Central memory CD8-positive, alpha-beta T cell (primary cell): ENCODE data around the gene GTF2A1L.
"Not testable (repeated sequence)": the region's sequence is repeated elsewhere in the genome, so short reads cannot be mapped to it uniquely, and the experiment has no call there.

Source experiments
- ATAC-seq: fragments of 150-1000 bp; cut with Tn5 transposase; replicated peaks from 2 replicates; pipeline ENCODE4 v1.10.0; 2022; ENCODE audit warnings: mild to moderate bottlenecking, moderate FRiP score, moderate number of reproducible peaks; ENCODE audit not compliant: poor library complexity, severe bottlenecking; ENCODE audit errors: extremely low read depth
- DNase-seq, 2 donors: peaks; one replicate each; pipeline ENCODE4 v3.0.0; 2021; ENCODE audit warnings: low spot score in 2 of 2
- H3K27ac Mint-ChIP-seq: one replicate; pipeline ENCODE4 v1.8.0; 2022; ENCODE audit warnings: low read depth, mild to moderate bottlenecking, moderate library complexity, mixed read lengths
- H3K27me3 Mint-ChIP-seq: one replicate; pipeline ENCODE4 v1.8.0; 2022; ENCODE audit warnings: mixed read lengths
- H3K36me3 Mint-ChIP-seq: one replicate; pipeline ENCODE4 v1.8.0; 2022; ENCODE audit warnings: mild to moderate bottlenecking, moderate library complexity, mixed read lengths; ENCODE audit not compliant: insufficient read depth
- H3K4me1 Mint-ChIP-seq: one replicate; pipeline ENCODE4 v1.8.0; 2022; ENCODE audit warnings: mixed read lengths
- H3K4me3 Mint-ChIP-seq: one replicate; pipeline ENCODE4 v1.8.0; 2022; ENCODE audit warnings: mild to moderate bottlenecking, moderate library complexity, mixed read lengths
- H3K9me3 Mint-ChIP-seq: one replicate; pipeline ENCODE4 v1.8.0; 2022; ENCODE audit warnings: mixed read lengths

GTF2A1L gene

GRCh38 chr2:48620604-48621003 is 2.9 kb downstream of the GTF2A1L start:
- no peak for DNase-seq
- Mint-ChIP-seq H3K9me3 (no peaks in the 10 kb centered on the region), H3K4me1 (no peaks in the 10 kb centered on the region), H3K36me3 (no peaks in the 10 kb centered on the region), H3K4me3 (no peak overlapping the region), H3K27me3 (peaks cover 9% of the 10 kb centered on the region), H3K27ac (no peak overlapping the region)
- no peak for ATAC-seq

GRCh38 chr2:48622691-48623090 is 5.0 kb downstream of the GTF2A1L start:
- H3K36me3 Mint-ChIP-seq, DNase-seq, H3K4me1 Mint-ChIP-seq, ATAC-seq, H3K9me3 Mint-ChIP-seq, H3K27me3 Mint-ChIP-seq, H3K27ac Mint-ChIP-seq, H3K4me3 Mint-ChIP-seq: not testable (repeated sequence)

- H3K27me3 Mint-ChIP-seq = peaks cover 5% of the 10 kb centered on the region
- no peak overlapping the region for H3K27ac Mint-ChIP-seq
- no peaks in the 10 kb centered on the region for H3K4me1 Mint-ChIP-seq
- no peak overlapping the region for H3K4me3 Mint-ChIP-seq
- no peak for ATAC-seq
- H3K9me3 Mint-ChIP-seq = no peaks in the 10 kb centered on the region
- H3K36me3 Mint-ChIP-seq = peaks cover 2% of the 10 kb centered on the region
- no peak for DNase-seq
These were observed 7.0 kb downstream of the GTF2A1L start for GRCh38 chr2:48624696-48625095.

- no peak overlapping the region for H3K4me3 Mint-ChIP-seq
- no peak overlapping the region for H3K27ac Mint-ChIP-seq
These were observed 8.4 kb downstream of the GTF2A1L start for GRCh38 chr2:48626047-48626446.

DNA sequence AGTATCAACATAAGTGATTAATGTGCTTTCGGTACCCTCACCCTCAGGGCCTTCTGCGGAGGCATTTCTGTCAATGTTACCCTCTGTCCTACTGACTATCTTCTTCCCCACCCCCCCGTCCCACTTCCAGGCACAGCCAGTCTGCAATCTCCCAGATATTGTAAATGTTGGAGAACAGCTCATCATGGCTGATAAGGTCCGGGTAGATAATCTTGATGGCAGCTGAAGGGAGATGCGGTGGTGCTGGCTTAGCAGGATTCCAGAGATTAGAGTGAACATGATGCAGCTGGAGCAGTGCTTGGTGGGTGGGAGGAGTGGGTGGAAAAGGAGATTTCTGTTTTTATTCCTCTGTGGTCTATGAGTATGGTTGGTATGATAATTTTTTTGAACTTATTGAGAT is 15.5 kb downstream of the GTF2A1L start:
- DNase-seq (no peak), ATAC-seq (no peak)
- H3K27me3 Mint-ChIP-seq = peaks cover 40% of the 10 kb centered on the region

More at GRCh38 chr2:48626047-48626446, 8.4 kb downstream of the GTF2A1L start:
- Mint-ChIP-seq H3K36me3 (peaks cover 2% of the 10 kb centered on the region), H3K4me1 (no peaks in the 10 kb centered on the region), H3K27me3 (peaks cover 10% of the 10 kb centered on the region), H3K9me3 (no peaks in the 10 kb centered on the region)
- DNase-seq = no peak
- no peak for ATAC-seq

DNA sequence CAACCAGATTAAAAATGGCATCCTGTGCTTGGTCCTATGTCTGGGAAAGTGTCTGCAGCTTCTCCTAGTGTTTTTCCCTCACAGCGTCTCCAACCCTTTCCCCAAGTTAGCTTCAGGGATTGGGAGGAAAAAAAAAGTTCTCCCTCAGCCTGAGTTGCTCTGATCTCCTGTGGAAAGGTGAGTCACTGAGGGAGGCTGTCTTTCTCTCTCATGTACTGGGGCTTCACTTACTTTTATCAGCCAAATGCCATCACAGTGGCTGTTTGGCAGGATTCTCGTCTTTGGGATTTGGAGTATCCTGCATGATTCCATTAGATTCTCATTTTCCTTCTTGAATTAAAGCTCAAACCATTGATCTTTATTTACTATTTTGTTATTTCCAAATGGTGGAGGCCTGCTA is 18.1 kb downstream of the GTF2A1L start:
- Mint-ChIP-seq H3K27ac (no peak overlapping the region), H3K27me3 (peaks cover 53% of the 10 kb centered on the region)

More for the DNA sequence above, 15.5 kb downstream of the GTF2A1L start:
- H3K27ac Mint-ChIP-seq = no peak overlapping the region
- H3K36me3 Mint-ChIP-seq = peaks cover 2% of the 10 kb centered on the region
- H3K4me1 Mint-ChIP-seq = no peaks in the 10 kb centered on the region
- H3K4me3 Mint-ChIP-seq = no peak overlapping the region
- H3K9me3 Mint-ChIP-seq = peaks cover 8% of the 10 kb centered on the region

GRCh38 chr2:48638261-48638660 is 20.6 kb downstream of the GTF2A1L start:
- H3K36me3 Mint-ChIP-seq = no peaks in the 10 kb centered on the region
- H3K4me1 Mint-ChIP-seq = no peaks in the 10 kb centered on the region
- no peak overlapping the region for H3K4me3 Mint-ChIP-seq
- H3K27ac Mint-ChIP-seq = no peak overlapping the region
- ATAC-seq (no peak), DNase-seq (no peak)
- peaks cover 35% of the 10 kb centered on the region for H3K27me3 Mint-ChIP-seq
- H3K9me3 Mint-ChIP-seq = peaks cover 8% of the 10 kb centered on the region

More for the DNA sequence above, 18.1 kb downstream of the GTF2A1L start:
- Mint-ChIP-seq H3K4me3 (no peak overlapping the region), H3K4me1 (no peaks in the 10 kb centered on the region), H3K9me3 (peaks cover 8% of the 10 kb centered on the region), H3K36me3 (no peaks in the 10 kb centered on the region)
- no peak for ATAC-seq
- no peak for DNase-seq

- Mint-ChIP-seq H3K27ac (no peak overlapping the region), H3K36me3 (peaks cover 1% of the 10 kb centered on the region), H3K9me3 (no peaks in the 10 kb centered on the region), H3K4me1 (no peaks in the 10 kb centered on the region), H3K4me3 (no peak overlapping the region), H3K27me3 (no peaks in the 10 kb centered on the region)
- no peak for DNase-seq
- no peak for ATAC-seq
These were observed 33.6 kb downstream of the GTF2A1L start for GRCh38 chr2:48651158-48651790.

- no peaks in the 10 kb centered on the region for H3K36me3 Mint-ChIP-seq
- H3K4me3 Mint-ChIP-seq = no peak overlapping the region
- H3K27ac Mint-ChIP-seq = no peak overlapping the region
- H3K27me3 Mint-ChIP-seq = peaks cover 33% of the 10 kb centered on the region
- no peak for DNase-seq
- H3K4me1 Mint-ChIP-seq = no peaks in the 10 kb centered on the region
- no peaks in the 10 kb centered on the region for H3K9me3 Mint-ChIP-seq
- no peak for ATAC-seq
These were observed 51.3 kb downstream of the GTF2A1L start for GRCh38 chr2:48668992-48669391.

DNA sequence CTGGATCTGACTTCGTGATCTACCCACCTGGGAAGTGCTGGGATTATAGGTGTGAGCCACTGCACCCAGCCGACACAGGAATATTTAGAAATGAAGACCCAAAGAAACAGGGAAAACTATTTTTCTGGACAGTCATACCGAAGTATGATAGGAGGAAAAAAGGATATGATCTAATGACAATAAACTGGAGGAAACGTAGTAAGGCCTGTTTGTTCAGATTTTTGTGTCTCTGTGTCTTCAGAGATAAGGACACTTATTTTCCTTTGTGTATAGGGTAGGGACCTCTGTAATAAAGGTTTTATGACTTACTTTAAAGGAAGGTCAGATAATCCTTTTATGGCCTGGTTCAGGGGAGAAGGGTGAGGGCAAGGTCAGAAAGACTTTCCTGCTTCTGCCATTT is 55.9 kb downstream of the GTF2A1L start:
- Mint-ChIP-seq H3K9me3 (no peaks in the 10 kb centered on the region), H3K27ac (no peak overlapping the region), H3K27me3 (peaks cover 23% of the 10 kb centered on the region), H3K36me3 (no peaks in the 10 kb centered on the region), H3K4me1 (no peaks in the 10 kb centered on the region), H3K4me3 (no peak overlapping the region)
- no peak for DNase-seq
- no peak for ATAC-seq

DNA sequence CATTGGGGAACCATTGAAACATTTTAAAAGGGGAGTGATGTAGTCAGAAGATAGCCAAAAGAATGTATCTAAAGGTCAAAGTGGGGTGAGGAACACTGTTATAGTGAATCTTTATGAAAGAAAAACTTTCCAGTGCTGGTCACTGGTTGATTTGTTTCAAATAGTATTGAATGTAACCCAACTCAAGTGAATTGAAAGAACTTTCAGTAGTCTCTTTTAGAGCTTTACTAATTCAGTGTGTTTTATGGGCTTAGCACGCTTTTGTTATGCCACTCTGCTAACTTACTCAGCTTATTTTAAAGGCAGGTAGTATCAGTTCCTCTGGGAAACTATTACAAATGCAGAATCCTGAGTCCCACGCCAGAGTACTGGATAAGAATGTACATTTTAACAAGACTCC is 57.3 kb downstream of the GTF2A1L start:
- ATAC-seq = no peak
- no peaks in the 10 kb centered on the region for H3K9me3 Mint-ChIP-seq

DNA sequence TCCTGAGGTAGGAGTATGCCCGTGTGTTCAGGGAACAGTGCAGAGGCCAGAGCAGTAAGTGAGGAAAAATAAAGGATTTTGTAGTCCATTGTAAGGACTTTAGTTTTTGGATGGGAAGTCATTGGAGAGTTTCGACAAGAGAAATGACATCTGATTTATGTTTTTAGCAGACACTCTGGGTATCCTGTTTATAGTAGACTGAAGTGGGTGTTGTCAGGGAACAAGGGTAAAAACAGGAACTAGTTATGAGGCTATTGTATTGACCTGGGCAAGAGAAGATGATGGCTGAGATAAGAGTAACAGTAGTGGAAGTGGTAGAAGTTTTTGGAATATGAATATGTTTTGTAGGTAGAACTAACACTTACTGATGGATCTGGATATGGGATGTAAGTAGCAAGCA is 59.8 kb downstream of the GTF2A1L start:
- Mint-ChIP-seq H3K27ac (no peak overlapping the region), H3K27me3 (peaks cover 12% of the 10 kb centered on the region), H3K36me3 (no peaks in the 10 kb centered on the region)

More for the DNA sequence above, 57.3 kb downstream of the GTF2A1L start:
- Mint-ChIP-seq H3K4me3 (no peak overlapping the region), H3K27ac (no peak overlapping the region), H3K36me3 (no peaks in the 10 kb centered on the region), H3K27me3 (peaks cover 17% of the 10 kb centered on the region), H3K4me1 (no peaks in the 10 kb centered on the region)
- DNase-seq = no peak

DNA sequence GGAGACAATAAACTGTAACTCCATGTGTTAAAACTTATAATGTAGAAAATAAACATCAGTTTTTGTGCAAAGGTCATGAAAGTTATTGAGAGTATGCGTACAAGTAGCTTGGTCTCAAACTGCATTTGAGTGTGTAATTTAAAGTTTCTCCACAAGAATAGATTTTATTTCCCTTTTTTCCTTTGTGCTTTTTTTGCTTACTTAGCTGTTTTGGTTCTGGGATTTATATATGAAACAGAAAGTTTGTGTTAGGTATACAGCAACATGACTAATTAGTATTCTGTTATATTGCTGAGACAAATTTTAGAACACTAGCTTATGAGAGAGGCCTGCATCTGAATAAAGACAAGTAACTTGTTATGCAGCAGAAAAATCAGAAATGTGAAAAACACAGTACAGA is 67.5 kb downstream of the GTF2A1L start:
- no peak overlapping the region for H3K4me3 Mint-ChIP-seq
- peaks cover 33% of the 10 kb centered on the region for H3K27me3 Mint-ChIP-seq
- DNase-seq (no peak), ATAC-seq (no peak)
- no peaks in the 10 kb centered on the region for H3K36me3 Mint-ChIP-seq
- no peaks in the 10 kb centered on the region for H3K4me1 Mint-ChIP-seq
- H3K27ac Mint-ChIP-seq = no peak overlapping the region
- no peaks in the 10 kb centered on the region for H3K9me3 Mint-ChIP-seq

More for the DNA sequence above, 59.8 kb downstream of the GTF2A1L start:
- DNase-seq (no peak), ATAC-seq (no peak)
- H3K4me1 Mint-ChIP-seq = no peaks in the 10 kb centered on the region
- no peak overlapping the region for H3K4me3 Mint-ChIP-seq
- no peaks in the 10 kb centered on the region for H3K9me3 Mint-ChIP-seq
